ENCODE measurements around the gene TCP11L2. TPM values are rescaled to one million over a fixed set of nuclear protein-coding genes. Genes with fewer than 3 reads are reported as not detected.

The TCP11L2 gene
- total RNA-seq, 1 donor from 2014 or later = 126 TPM

GRCh38 chr12:106288494-106289195 is 13.9 kb upstream of the TCP11L2 start:
- H3K27me3 ChIP-seq (ENCODE audit: low read depth) = no peaks in the 10 kb centered on the region
- no peak overlapping the region for H3K4me3 ChIP-seq
- no peak for DNase-seq
- TF ChIP-seq, protein P1, sequence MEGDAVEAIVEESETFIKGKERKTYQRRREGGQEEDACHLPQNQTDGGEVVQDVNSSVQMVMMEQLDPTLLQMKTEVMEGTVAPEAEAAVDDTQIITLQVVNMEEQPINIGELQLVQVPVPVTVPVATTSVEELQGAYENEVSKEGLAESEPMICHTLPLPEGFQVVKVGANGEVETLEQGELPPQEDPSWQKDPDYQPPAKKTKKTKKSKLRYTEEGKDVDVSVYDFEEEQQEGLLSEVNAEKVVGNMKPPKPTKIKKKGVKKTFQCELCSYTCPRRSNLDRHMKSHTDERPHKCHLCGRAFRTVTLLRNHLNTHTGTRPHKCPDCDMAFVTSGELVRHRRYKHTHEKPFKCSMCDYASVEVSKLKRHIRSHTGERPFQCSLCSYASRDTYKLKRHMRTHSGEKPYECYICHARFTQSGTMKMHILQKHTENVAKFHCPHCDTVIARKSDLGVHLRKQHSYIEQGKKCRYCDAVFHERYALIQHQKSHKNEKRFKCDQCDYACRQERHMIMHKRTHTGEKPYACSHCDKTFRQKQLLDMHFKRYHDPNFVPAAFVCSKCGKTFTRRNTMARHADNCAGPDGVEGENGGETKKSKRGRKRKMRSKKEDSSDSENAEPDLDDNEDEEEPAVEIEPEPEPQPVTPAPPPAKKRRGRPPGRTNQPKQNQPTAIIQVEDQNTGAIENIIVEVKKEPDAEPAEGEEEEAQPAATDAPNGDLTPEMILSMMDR (IDR thresholded peaks at IDR 0.05; ENCODE audit: borderline replicate concordance) = no peak
- intact Hi-C loops (cut with micrococcal nuclease) = no loop called here
- H3K4me1 ChIP-seq = peaks cover 16% of the 10 kb centered on the region
- no peaks in the 10 kb centered on the region for H3K36me3 ChIP-seq
- no peak overlapping the region for H3K27ac ChIP-seq (replicated peaks)
- no peaks in the 10 kb centered on the region for H3K9me3 ChIP-seq (replicated peaks)

- no peaks in the 10 kb centered on the region for H3K9me3 ChIP-seq (replicated peaks)
- H3K4me3 ChIP-seq = no peak overlapping the region
- DNase-seq = no peak
- intact Hi-C loops (cut with micrococcal nuclease) = no loop called here
- no peak overlapping the region for H3K27ac ChIP-seq (replicated peaks)
- TF ChIP-seq, protein P1 (IDR thresholded peaks at IDR 0.05; ENCODE audit: borderline replicate concordance) = no peak
- H3K4me1 ChIP-seq = peaks cover 10% of the 10 kb centered on the region
- no peaks in the 10 kb centered on the region for H3K36me3 ChIP-seq
- no peaks in the 10 kb centered on the region for H3K27me3 ChIP-seq (ENCODE audit: low read depth)
These were observed 13.3 kb upstream of the TCP11L2 start for GRCh38 chr12:106289196-106289681.

- Histone ChIP-seq H3K4me1 (no peaks in the 10 kb centered on the region), H3K36me3 (no peaks in the 10 kb centered on the region)
These were observed 11.9 kb upstream of the TCP11L2 start for GRCh38 chr12:106290666-106291065.

GRCh38 chr12:106291342-106291741 is 11.2 kb upstream of the TCP11L2 start:
- Histone ChIP-seq H3K9me3 (replicated peaks) (no peaks in the 10 kb centered on the region), H3K4me1 (no peaks in the 10 kb centered on the region), H3K36me3 (no peaks in the 10 kb centered on the region), H3K27ac (replicated peaks) (no peak overlapping the region), H3K27me3 (ENCODE audit: low read depth) (no peaks in the 10 kb centered on the region), H3K4me3 (no peak overlapping the region)
- intact Hi-C loops (cut with micrococcal nuclease) = no loop called here
- no peak for DNase-seq
- TF ChIP-seq, protein P1 (IDR thresholded peaks at IDR 0.05; ENCODE audit: borderline replicate concordance) = no peak

More at GRCh38 chr12:106290666-106291065, 11.9 kb upstream of the TCP11L2 start:
- Histone ChIP-seq H3K27me3 (ENCODE audit: low read depth) (no peaks in the 10 kb centered on the region), H3K4me3 (no peak overlapping the region), H3K9me3 (replicated peaks) (no peaks in the 10 kb centered on the region), H3K27ac (replicated peaks) (no peak overlapping the region)
- DNase-seq = no peak
- intact Hi-C loops (cut with micrococcal nuclease) = no loop called here
- TF ChIP-seq, protein P1 (IDR thresholded peaks at IDR 0.05; ENCODE audit: borderline replicate concordance) = no peak

DNA sequence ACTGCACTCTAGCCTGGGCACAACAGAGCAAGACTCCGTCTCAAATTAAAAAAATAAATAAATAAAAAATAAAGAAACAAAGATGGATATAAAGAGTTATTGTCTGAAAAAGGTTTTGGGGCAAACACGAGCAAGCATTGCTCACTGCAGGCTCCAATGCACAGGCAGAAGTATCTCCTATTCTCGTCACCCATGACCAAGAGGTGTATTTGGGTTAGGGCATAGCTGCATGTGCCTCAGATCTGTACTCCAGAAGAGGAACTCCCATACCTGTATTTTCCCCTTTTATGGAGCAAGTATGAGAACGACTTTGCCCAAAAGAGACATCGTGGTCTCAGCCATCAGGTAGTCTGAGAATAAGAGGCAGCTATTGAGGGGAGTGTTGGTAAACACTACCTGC is 10.2 kb upstream of the TCP11L2 start:
- no peak for DNase-seq
- no peaks in the 10 kb centered on the region for H3K27me3 ChIP-seq (ENCODE audit: low read depth)
- H3K4me1 ChIP-seq = peaks cover 5% of the 10 kb centered on the region
- H3K36me3 ChIP-seq = no peaks in the 10 kb centered on the region
- no peaks in the 10 kb centered on the region for H3K9me3 ChIP-seq (replicated peaks)
- intact Hi-C loops (cut with micrococcal nuclease) = no loop called here
- TF ChIP-seq, protein P1 (IDR thresholded peaks at IDR 0.05; ENCODE audit: borderline replicate concordance) = no peak
- H3K4me3 ChIP-seq = no peak overlapping the region
- H3K27ac ChIP-seq (replicated peaks) = no peak overlapping the region

All from left ventricle myocardium inferior (tissue), 1 donor.